Measurements from ENCODE around the gene HPSE. TPM values are rescaled to one million over a fixed set of nuclear protein-coding genes. Genes with fewer than 3 reads are reported as not detected.

HPSE gene
- total and polyA plus RNA-seq, 2 of the 13 experiments (the other 11 are each of a cell fraction or from before 2014, with no cell fraction given) = not detected

GRCh38 chr4:83261307-83261706, 73.3 kb downstream of the HPSE start (continued):
- TF ChIP-seq SALL1 (CRISPR knock-in tag; IDR thresholded peaks at IDR 0.05) (no peak), TRIM24 (CRISPR knock-in tag; IDR thresholded peaks at IDR 0.05) (no peak), DDIT3 (CRISPR knock-in tag; IDR thresholded peaks at IDR 0.05) (no peak), ESRRA (CRISPR knock-in tag; IDR thresholded peaks at IDR 0.05; ENCODE audit: low read depth) (no peak), MEF2D (CRISPR knock-in tag; IDR thresholded peaks at IDR 0.05) (no peak), THRA (CRISPR knock-in tag; IDR thresholded peaks at IDR 0.05; ENCODE audit: borderline replicate concordance) (no peak), AHDC1 (CRISPR knock-in tag; IDR thresholded peaks at IDR 0.05; ENCODE audit: borderline replicate concordance) (no peak), MLLT10 (CRISPR knock-in tag; IDR thresholded peaks at IDR 0.05) (no peak)

All from HepG2 (cell line).